ENCODE data around the gene SPACA9. TPM values are rescaled to one million over a fixed set of nuclear protein-coding genes. Genes with fewer than 3 reads are reported as not detected.

Gene SPACA9
- total and polyA plus RNA-seq, 10 of the 15 experiments (the other 5 are each of a cell fraction or from before 2014, with no cell fraction given), result 0.68 to 2.9 (median 1.0) TPM

DNA sequence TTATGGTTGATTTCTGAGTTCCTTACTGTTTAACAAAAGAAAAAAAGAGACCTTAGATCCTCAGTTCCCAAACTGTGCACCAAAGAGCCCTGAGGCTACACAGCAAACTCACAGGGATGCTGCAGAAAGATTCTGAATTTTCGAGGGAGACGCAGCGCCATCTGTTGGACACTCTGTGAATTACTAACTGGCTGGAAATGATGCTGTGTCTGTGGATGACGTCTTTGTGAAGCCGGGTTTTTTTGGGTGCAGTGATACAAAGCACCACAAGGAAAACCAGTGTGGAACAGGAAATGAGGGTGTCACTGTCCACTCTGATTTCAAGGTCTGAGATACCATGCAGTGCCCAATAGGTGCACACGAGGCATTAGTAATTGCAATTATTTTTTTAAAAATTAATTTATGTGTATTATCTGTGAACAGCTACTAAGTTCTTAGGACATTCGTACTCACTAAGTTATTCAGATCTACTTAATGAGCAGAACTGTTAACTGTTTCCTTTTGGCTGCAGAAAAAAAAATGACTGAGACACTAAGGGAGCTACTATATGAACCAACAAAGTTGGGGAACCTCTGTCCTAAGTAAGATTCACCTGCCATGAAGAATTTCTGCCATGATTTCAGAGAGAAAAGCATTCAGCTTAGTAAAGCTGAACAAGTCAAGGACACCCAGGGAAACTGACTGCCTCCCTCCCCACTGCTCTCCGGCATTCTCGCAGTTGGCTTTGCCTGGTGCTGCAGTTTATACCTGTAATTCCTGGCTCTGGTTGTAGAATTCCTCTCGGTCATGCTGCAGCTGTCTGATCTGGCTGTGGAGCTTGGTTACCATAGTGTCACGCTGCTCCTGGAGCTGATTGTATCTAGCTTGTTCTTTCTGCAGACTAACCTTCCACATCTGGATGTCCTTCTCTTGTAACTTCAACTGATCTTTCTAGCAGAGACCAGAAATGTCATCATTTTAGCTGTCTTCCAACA, 23.4 kb downstream of the SPACA9 start (continued):
- no peak for TF ChIP-seq ZNF24 (IDR thresholded peaks at IDR 0.05)

DNA sequence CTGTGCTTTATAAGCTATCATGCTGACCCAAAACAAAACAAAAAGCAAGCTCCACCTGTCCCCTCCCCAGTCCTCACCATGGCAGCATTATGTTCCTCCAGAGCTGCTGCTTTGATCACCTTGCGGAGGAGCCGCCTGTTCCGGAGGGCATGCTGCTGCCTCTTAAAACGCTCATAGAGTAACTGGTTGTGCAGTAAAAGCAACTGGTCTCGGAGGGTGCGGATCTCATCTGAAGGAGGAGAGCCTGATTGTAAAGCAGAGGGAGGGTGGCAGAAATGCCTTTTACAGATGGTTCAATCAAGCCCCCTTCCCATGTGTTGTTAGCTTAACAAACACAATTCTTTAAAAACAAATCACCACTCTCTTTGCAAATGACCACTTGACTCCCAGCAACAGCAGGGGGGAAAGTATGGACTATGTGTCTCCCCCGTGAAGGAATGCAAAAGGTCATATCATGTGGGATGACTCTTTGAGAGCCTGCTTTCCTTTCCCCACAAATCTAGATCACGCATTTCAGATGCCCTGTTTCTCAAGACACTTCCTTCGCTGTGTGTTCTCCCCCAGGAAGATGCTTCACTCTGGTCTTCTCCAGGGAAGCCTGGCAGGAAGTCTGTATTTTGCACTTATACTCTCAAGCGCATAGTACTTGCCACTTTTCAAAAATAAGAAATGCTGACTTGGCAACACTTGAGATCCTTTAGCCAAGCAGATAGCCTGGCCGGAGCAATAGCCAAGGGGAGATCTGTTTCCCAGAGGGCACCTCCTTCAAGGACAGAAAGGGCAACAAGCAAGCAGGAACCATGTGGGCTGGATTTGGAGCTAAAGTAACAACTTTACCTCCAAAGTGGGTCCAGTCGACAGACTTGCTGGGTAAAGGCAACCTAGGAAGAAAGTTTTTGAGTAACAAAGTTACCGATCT, 25.1 kb downstream of the SPACA9 start:
- no peak overlapping the region for H3K9ac ChIP-seq (ENCODE audit: control insufficient read depth, insufficient read depth, low read length)
- H3K79me2 ChIP-seq (ENCODE audit: control insufficient read depth, insufficient read depth, low read length), result no peaks in the 10 kb centered on the region
- no peak for TF ChIP-seq ZNF622 (IDR thresholded peaks at IDR 0.05)
- no peak for TF ChIP-seq POU2F2 (IDR thresholded peaks at IDR 0.05; ENCODE audit: borderline replicate concordance, low read depth, low read length)
- TF ChIP-seq DPF2 (IDR thresholded peaks at IDR 0.05), result no peak
- no peak for TF ChIP-seq BCL11A (IDR thresholded peaks at IDR 0.05; ENCODE audit: low read depth, low read length)
- TF ChIP-seq ESRRA (IDR thresholded peaks at IDR 0.05; ENCODE audit: low read length), result no peak
- TF ChIP-seq, protein P1, sequence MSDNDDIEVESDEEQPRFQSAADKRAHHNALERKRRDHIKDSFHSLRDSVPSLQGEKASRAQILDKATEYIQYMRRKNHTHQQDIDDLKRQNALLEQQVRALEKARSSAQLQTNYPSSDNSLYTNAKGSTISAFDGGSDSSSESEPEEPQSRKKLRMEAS (IDR thresholded peaks at IDR 0.05; ENCODE audit: low read depth, low read length), result no peak
- no peak for TF ChIP-seq POLR2AphosphoS2 (IDR thresholded peaks at IDR 0.05; ENCODE audit: low read depth, low read length)
- TF ChIP-seq TARDBP (IDR thresholded peaks at IDR 0.05; ENCODE audit: borderline replicate concordance), result no peak
- H3K27ac ChIP-seq (ENCODE audit: control insufficient read depth, insufficient read depth), result no peak overlapping the region
- no peaks in the 10 kb centered on the region for H3K9me3 ChIP-seq (replicated peaks; ENCODE audit: control insufficient read depth, insufficient read depth, low read length)
- RAD21 ChIA-PET (ENCODE audit: unreplicated experiment), result no interaction called here
- WGBS (ENCODE audit: insufficient coverage, insufficient replicate concordance, low lambda C conversion rate, missing lambda C conversion rate), result 88% methylated on average over 13 of the region's 13 CpGs
- intact Hi-C loops (cut with micrococcal nuclease; ENCODE audit: unreplicated experiment), result loop anchor here (5.0 to 10.0 kb wide), 4 partner anchors 68 to 399 kb away; partner anchors contain the start of gene GTF3C4
- POLR2A ChIA-PET, result no interaction called here
- BruUV-seq (replicated peaks), result no TSS peak
- no peak for ATAC-seq
- H3K27me3 ChIP-seq (replicated peaks in 1 of 2; ENCODE audit: control insufficient read depth in 2 of 2, insufficient read depth in 2 of 2, low read length in 1 of 2), result no peaks in the 10 kb centered on the region
- H3K4me2 ChIP-seq (ENCODE audit: control insufficient read depth, insufficient read depth), result no peak overlapping the region
- FAIRE-seq, result no peak
- CTCF ChIA-PET, result interaction anchor here (0.7 to 4.5 kb wide), 12 partner anchors 8 to 152 kb away, joined by 3 to 32 read pairs (median 6); partner anchors contain the start of genes AK8 and SPACA9
- no peak overlapping the region for H2AFZ ChIP-seq (ENCODE audit: control insufficient read depth, low read depth, low read length)
- in situ Hi-C loops (cut with MboI), result no loop called here
- SMC1A ChIA-PET (ENCODE audit: uncharacterized antibody, unreplicated experiment), result interaction anchor here (1.7 to 2.5 kb wide), 2 partner anchors 15 to 55 kb away, joined by 4 to 9 read pairs; no protein-coding TSS in a partner anchor
- H4K20me1 ChIP-seq (ENCODE audit: control insufficient read depth, insufficient read depth), result no peaks in the 10 kb centered on the region
- no peak for DNase-seq (ENCODE audit: low read depth, low spot score)
- H3K36me3 ChIP-seq (ENCODE audit: control insufficient read depth in 2 of 2, insufficient read depth in 2 of 2, low read length in 1 of 2), result peaks cover 0 to 23% of the 10 kb centered on the region in 2 experiments
- no peak overlapping the region for H3K4me3 ChIP-seq
- no peaks in the 10 kb centered on the region for H3K4me1 ChIP-seq (ENCODE audit: control insufficient read depth, insufficient read depth, low read length)

Measured in GM12878 (cell line).